Mucosa of stomach (tissue), 1 donor: ENCODE data around the gene PTPRO.

ENCODE experiments used
- H3K27me3 ChIP-seq: one replicate; pipeline ENCODE4 v1.7.0; 2013; ENCODE audit warnings: mild to moderate bottlenecking, low read length; ENCODE audit not compliant: control insufficient read depth, insufficient read depth
- H3K36me3 ChIP-seq: one replicate; pipeline ENCODE4 v1.7.0; 2013; ENCODE audit warnings: low read length; ENCODE audit not compliant: control insufficient read depth, insufficient read depth
- H3K4me1 ChIP-seq: one replicate; pipeline ENCODE4 v1.7.0; 2013; ENCODE audit warnings: mild to moderate bottlenecking, low read length; ENCODE audit not compliant: control insufficient read depth, insufficient read depth
- H3K4me3 ChIP-seq: one replicate; pipeline ENCODE4 v1.7.0; 2013; ENCODE audit warnings: low read length
- H3K9ac ChIP-seq: one replicate; pipeline ENCODE4 v1.7.0; 2013; ENCODE audit warnings: mild to moderate bottlenecking, low read length, moderate library complexity
- H3K9me3 ChIP-seq: one replicate; pipeline ENCODE4 v1.7.0; 2013; ENCODE audit warnings: mild to moderate bottlenecking, low read length, moderate library complexity; ENCODE audit not compliant: control insufficient read depth
- donor health status: Pancreatic carcinoma.

Gene PTPRO

DNA sequence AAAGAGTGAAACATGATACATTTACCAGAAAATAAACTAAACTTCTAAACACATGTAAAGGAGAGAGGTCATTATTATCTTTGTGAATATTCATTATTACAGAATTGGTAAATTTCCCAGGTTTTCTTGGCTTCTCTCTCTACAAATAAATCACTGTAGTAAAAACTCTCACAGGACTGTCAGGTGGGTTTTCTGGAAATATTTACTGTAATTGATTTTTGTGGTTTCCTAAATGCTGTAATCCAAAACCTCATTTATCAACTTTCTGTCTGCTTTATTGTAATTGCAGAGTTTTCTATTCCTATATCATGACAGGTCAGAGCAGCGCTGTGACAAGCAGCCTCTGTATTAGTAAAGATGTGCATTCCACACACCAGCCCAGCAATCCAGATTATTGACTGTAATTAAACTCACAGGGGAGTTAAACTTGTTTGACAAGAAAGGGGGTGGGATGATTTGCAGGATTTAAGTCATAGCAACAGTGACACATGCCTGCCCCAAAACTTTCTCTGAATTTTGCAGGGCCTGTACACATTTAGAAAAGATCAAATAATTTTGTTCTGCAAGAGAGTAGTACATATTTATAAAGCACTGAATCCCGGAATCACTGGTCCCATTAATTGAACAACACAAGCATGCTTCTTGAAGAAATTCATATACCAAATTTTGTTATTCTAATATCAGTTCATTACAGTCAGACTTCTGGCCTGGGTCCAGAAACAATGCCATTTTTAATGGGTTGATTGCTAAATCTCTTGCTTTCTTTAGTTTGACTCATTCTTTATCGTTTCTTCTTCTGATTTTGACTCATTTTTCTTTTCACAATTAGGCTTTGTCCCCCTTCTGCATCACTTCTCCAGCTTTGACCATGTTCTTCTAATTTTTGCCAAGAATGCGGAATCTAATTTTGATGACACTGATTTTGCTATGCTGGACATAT, 42.2 kb downstream of the PTPRO start:
- Histone ChIP-seq H3K4me1 (no peaks in the 10 kb centered on the region), H3K4me3 (no peak overlapping the region), H3K9ac (no peak overlapping the region), H3K9me3 (no peaks in the 10 kb centered on the region), H3K27me3 (no peaks in the 10 kb centered on the region), H3K36me3 (no peaks in the 10 kb centered on the region)

DNA sequence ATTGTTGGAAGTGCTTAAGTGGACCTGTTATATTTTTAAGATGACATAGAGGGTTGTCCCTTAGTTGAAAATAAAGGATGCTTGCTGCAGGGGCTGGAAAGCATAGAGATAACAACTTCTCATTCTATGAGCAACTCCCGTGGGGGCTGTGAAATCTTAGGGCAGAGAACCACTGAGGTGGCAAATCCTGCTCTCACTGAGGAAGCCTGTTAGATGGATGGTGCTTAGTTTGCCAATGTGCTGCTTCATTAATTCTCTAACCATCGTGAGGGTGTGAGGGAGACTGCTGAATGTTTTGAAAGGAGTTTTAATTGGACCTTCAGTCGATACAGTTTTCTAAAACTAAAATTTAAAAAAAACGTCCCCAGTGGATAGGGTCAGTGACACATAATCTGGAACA, 46.5 kb downstream of the PTPRO start:
- H3K9me3 ChIP-seq = no peaks in the 10 kb centered on the region
- no peak overlapping the region for H3K9ac ChIP-seq
- H3K4me1 ChIP-seq = no peaks in the 10 kb centered on the region
- no peaks in the 10 kb centered on the region for H3K36me3 ChIP-seq
- H3K27me3 ChIP-seq = no peaks in the 10 kb centered on the region
- H3K4me3 ChIP-seq = no peak overlapping the region

DNA sequence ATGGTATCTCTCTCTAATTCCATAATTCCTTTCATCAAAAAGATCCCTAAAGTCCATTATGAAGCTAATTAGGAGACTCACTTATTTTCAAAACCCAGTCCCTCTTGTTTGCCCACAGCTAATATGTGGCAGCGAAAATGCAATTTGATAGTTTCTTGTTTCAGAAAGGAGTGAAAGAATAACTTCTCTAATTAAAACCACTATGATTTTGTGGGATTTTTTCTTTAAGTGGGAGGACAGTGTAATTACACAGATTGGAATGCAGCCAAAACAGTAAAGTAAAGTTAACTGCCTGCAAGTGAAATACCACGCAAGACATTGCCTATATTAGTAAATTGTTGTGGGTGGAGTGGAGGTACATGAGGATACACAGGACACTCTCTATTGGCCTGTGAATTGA, 50.0 kb downstream of the PTPRO start:
- Histone ChIP-seq H3K9ac (no peak overlapping the region), H3K9me3 (no peaks in the 10 kb centered on the region), H3K4me3 (no peak overlapping the region), H3K36me3 (no peaks in the 10 kb centered on the region), H3K4me1 (no peaks in the 10 kb centered on the region), H3K27me3 (no peaks in the 10 kb centered on the region)

DNA sequence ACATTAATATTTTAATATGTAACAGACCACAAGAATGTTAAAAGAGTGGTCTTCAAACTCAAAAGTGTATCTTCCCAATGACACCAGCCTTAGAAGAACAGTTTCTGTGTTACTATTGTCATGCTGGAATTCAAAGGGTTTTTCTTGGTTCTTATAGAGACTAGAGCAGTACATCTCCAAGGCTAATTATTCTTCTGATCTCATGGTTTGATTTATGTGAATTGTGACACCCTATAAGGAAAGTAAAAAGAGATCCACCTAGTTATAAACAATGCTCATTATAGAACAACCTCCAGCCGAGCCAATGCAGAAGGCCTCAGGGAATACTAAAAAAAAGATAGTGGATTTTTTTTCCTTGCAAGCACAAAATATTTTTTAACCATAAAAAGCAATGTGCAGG, 65.5 kb downstream of the PTPRO start:
- Histone ChIP-seq H3K36me3 (no peaks in the 10 kb centered on the region), H3K9me3 (no peaks in the 10 kb centered on the region), H3K4me1 (no peaks in the 10 kb centered on the region), H3K9ac (no peak overlapping the region), H3K4me3 (no peak overlapping the region), H3K27me3 (no peaks in the 10 kb centered on the region)

DNA sequence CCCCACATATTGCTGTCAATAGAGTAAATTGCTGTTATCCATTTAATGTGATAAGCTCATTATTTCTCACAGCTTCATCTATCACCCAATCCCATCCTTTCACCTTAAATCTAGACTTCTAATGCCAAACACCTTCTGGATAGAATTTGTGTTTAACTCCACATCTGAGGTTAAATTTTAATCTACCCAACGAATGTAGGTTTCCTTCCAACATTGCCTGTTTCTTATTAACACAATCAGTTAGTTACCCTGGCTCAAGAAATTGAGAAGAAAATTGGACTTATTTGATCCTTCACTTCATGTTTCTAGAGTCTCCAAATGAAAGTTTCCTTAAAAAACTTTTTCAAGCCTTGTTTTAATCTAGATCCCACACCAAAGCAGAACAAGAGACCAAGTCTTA, 67.3 kb downstream of the PTPRO start:
- no peaks in the 10 kb centered on the region for H3K4me1 ChIP-seq
- no peaks in the 10 kb centered on the region for H3K36me3 ChIP-seq

GRCh38 chr12:15393037-15393436, 70.7 kb downstream of the PTPRO start:
- no peaks in the 10 kb centered on the region for H3K4me1 ChIP-seq
- no peaks in the 10 kb centered on the region for H3K36me3 ChIP-seq
- no peak overlapping the region for H3K4me3 ChIP-seq
- no peaks in the 10 kb centered on the region for H3K27me3 ChIP-seq
- H3K9me3 ChIP-seq = no peaks in the 10 kb centered on the region
- no peak overlapping the region for H3K9ac ChIP-seq

More for the DNA sequence above, 67.3 kb downstream of the PTPRO start:
- H3K27me3 ChIP-seq = no peaks in the 10 kb centered on the region
- no peak overlapping the region for H3K9ac ChIP-seq
- H3K9me3 ChIP-seq = no peaks in the 10 kb centered on the region
- H3K4me3 ChIP-seq = no peak overlapping the region

DNA sequence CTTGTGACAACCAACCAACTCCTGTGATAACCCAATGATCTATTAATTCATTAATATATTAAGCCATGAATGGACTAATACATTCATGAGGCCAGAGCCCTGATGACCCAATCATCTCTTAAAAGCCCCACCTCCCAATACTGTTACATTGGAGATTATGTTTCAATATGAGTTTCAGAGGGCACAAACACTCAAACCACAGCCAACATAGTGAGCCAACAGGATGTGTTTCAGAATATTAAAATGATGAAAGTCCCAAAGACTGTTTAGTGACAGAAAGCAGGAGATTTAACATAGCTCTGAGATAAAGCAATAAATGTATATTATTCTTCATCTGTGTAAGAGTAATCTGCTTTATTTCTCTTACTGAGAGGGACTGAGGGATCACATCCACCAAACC, 71.7 kb downstream of the PTPRO start:
- H3K27me3 ChIP-seq = no peaks in the 10 kb centered on the region
- no peaks in the 10 kb centered on the region for H3K36me3 ChIP-seq
- no peaks in the 10 kb centered on the region for H3K9me3 ChIP-seq
- no peaks in the 10 kb centered on the region for H3K4me1 ChIP-seq
- no peak overlapping the region for H3K9ac ChIP-seq
- no peak overlapping the region for H3K4me3 ChIP-seq

GRCh38 chr12:15404485-15404884, 82.2 kb downstream of the PTPRO start:
- Histone ChIP-seq H3K9me3 (no peaks in the 10 kb centered on the region), H3K4me3 (no peak overlapping the region), H3K36me3 (no peaks in the 10 kb centered on the region), H3K27me3 (no peaks in the 10 kb centered on the region), H3K9ac (no peak overlapping the region), H3K4me1 (no peaks in the 10 kb centered on the region)

- no peaks in the 10 kb centered on the region for H3K4me1 ChIP-seq
- H3K9me3 ChIP-seq = no peaks in the 10 kb centered on the region
- H3K4me3 ChIP-seq = no peak overlapping the region
- no peaks in the 10 kb centered on the region for H3K27me3 ChIP-seq
- H3K36me3 ChIP-seq = no peaks in the 10 kb centered on the region
- no peak overlapping the region for H3K9ac ChIP-seq
Measured at GRCh38 chr12:15405606-15406005, 83.3 kb downstream of the PTPRO start.

GRCh38 chr12:15407025-15407424, 84.7 kb downstream of the PTPRO start:
- Histone ChIP-seq H3K4me3 (no peak overlapping the region), H3K4me1 (no peaks in the 10 kb centered on the region), H3K9ac (no peak overlapping the region), H3K27me3 (no peaks in the 10 kb centered on the region), H3K9me3 (no peaks in the 10 kb centered on the region), H3K36me3 (no peaks in the 10 kb centered on the region)

DNA sequence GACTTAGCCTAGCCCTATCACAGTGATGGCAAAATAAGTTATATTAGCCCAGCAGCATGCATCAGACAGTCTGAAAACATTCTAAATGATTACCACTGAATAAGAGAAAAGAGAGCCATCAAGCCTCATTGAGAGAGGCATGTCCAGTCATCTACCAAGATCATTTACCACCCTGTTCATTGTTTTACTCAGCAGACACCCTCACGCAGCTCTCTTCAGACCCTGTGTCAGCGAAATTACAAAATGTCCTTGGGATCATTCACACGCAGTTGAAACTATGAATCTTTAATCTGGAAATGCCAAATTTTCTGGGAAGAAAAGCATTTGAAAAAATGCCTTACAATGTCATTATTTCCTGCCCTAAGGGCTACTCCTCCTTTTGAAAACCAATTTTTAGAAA, 89.5 kb downstream of the PTPRO start:
- no peak overlapping the region for H3K9ac ChIP-seq
- no peaks in the 10 kb centered on the region for H3K36me3 ChIP-seq
- no peaks in the 10 kb centered on the region for H3K9me3 ChIP-seq
- H3K4me3 ChIP-seq = no peak overlapping the region
- H3K4me1 ChIP-seq = no peaks in the 10 kb centered on the region
- H3K27me3 ChIP-seq = no peaks in the 10 kb centered on the region

GRCh38 chr12:15417691-15418090, 95.4 kb downstream of the PTPRO start:
- Histone ChIP-seq H3K9ac (no peak overlapping the region), H3K27me3 (no peaks in the 10 kb centered on the region), H3K9me3 (no peaks in the 10 kb centered on the region), H3K4me3 (no peak overlapping the region), H3K4me1 (no peaks in the 10 kb centered on the region), H3K36me3 (no peaks in the 10 kb centered on the region)
